Activated T-helper 1 cell treated with anti-CD3 and anti-CD28 coated beads, Interleukin-12 subunit alpha, Interleukin-12 subunit beta, Interleukin-2, Interleukin-4 antibody, amounts not matched to agents 30 ng/mL and 10 ng/mL and 1 ng/mL, durations not matched to agents 14 hours and 24 hours and 36 hours (primary cell): ENCODE results near the gene FXYD4. TPM values are rescaled to one million over a fixed set of nuclear protein-coding genes. Genes with fewer than 3 reads are reported as not detected.

Source experiments
- DNase-seq: peaks from one replicate; pipeline ENCODE4 v3.0.0; 2021; ENCODE audit warnings: low spot score
- H3K27ac Mint-ChIP-seq: one replicate; pipeline ENCODE4 v1.8.0; 2021; ENCODE audit warnings: mild to moderate bottlenecking, mixed read lengths
- H3K27me3 Mint-ChIP-seq: one replicate; pipeline ENCODE4 v1.8.0; 2022; ENCODE audit warnings: mild to moderate bottlenecking, moderate library complexity, mixed read lengths; ENCODE audit not compliant: insufficient read depth
- H3K36me3 Mint-ChIP-seq: one replicate; pipeline ENCODE4 v1.8.0; 2021; ENCODE audit warnings: low read depth, mixed read lengths
- H3K4me1 Mint-ChIP-seq: one replicate; pipeline ENCODE4 v1.8.0; 2021; ENCODE audit warnings: low read depth, mixed read lengths
- H3K4me3 Mint-ChIP-seq: one replicate; pipeline ENCODE4 v1.8.0; 2021; ENCODE audit warnings: mild to moderate bottlenecking, moderate library complexity, mixed read lengths
- H3K9me3 Mint-ChIP-seq: one replicate; pipeline ENCODE4 v1.8.0; 2021; ENCODE audit warnings: mixed read lengths
- intact Hi-C: fragments of 100-400 bp; cut with micrococcal nuclease; formaldehyde crosslinking; loops from one replicate; pipeline ENCODE4 v1.15.1; 2024
- total RNA-seq: library from RNA; stranded (reverse); gene quantifications from 2 replicates; pipeline ENCODE4 v1.2.3, GENCODE V29; 2022

Gene FXYD4
- total RNA-seq, 1 donor from 2014 or later: 0.44 TPM

GRCh38 chr10:43350686-43351085 lies 20.8 kb upstream of the FXYD4 start:
- peaks cover 34% of the 10 kb centered on the region for H3K4me1 Mint-ChIP-seq
- no peak overlapping the region for H3K4me3 Mint-ChIP-seq
- no peaks in the 10 kb centered on the region for H3K9me3 Mint-ChIP-seq

GRCh38 chr10:43351301-43351700 lies 20.1 kb upstream of the FXYD4 start:
- peaks cover 40% of the 10 kb centered on the region for H3K4me1 Mint-ChIP-seq
- intact Hi-C loops: no loop called here
- no peak overlapping the region for H3K4me3 Mint-ChIP-seq
- peaks cover 8% of the 10 kb centered on the region for H3K36me3 Mint-ChIP-seq
- no peak overlapping the region for H3K27ac Mint-ChIP-seq
- H3K27me3 Mint-ChIP-seq: peaks cover 16% of the 10 kb centered on the region
- no peak for DNase-seq
- H3K9me3 Mint-ChIP-seq: no peaks in the 10 kb centered on the region

More at GRCh38 chr10:43350686-43351085, 20.8 kb upstream of the FXYD4 start:
- intact Hi-C loops: no loop called here
- peaks cover 16% of the 10 kb centered on the region for H3K27me3 Mint-ChIP-seq
- DNase-seq: no peak
- H3K36me3 Mint-ChIP-seq: peaks cover 4% of the 10 kb centered on the region
- H3K27ac Mint-ChIP-seq: no peak overlapping the region

DNA sequence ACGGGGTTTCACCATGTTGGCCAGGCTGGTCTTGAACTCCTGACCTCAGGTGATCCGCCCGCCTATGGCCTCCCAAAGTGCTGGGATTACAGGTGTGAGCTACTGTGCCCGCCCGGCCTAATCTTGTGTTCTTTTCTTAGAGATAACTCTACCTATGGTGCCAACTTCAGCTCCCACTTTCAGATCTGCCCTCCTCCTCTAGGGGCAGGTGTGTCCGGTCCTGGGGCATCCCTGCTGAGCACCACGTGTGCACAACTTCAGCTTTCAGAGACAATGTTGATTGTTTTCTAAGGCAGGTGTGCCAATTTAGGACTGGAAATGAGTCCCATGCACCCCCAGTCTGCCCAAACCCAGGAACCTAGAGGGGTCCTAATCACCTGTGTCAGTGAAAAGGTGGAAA lies 18.5 kb upstream of the FXYD4 start:
- intact Hi-C loops: no loop called here
- no peak overlapping the region for H3K4me3 Mint-ChIP-seq
- no peak for DNase-seq
- H3K36me3 Mint-ChIP-seq: peaks cover 8% of the 10 kb centered on the region
- peaks cover 42% of the 10 kb centered on the region for H3K4me1 Mint-ChIP-seq
- no peak overlapping the region for H3K27ac Mint-ChIP-seq
- no peaks in the 10 kb centered on the region for H3K9me3 Mint-ChIP-seq
- H3K27me3 Mint-ChIP-seq: peaks cover 16% of the 10 kb centered on the region

GRCh38 chr10:43353495-43354329 lies 17.7 kb upstream of the FXYD4 start:
- no peaks in the 10 kb centered on the region for H3K9me3 Mint-ChIP-seq
- H3K4me1 Mint-ChIP-seq: peaks cover 35% of the 10 kb centered on the region
- no peak for DNase-seq
- intact Hi-C loops: no loop called here
- peaks cover 5% of the 10 kb centered on the region for H3K36me3 Mint-ChIP-seq
- no peak overlapping the region for H3K27ac Mint-ChIP-seq
- H3K27me3 Mint-ChIP-seq: peaks cover 14% of the 10 kb centered on the region
- no peak overlapping the region for H3K4me3 Mint-ChIP-seq

DNA sequence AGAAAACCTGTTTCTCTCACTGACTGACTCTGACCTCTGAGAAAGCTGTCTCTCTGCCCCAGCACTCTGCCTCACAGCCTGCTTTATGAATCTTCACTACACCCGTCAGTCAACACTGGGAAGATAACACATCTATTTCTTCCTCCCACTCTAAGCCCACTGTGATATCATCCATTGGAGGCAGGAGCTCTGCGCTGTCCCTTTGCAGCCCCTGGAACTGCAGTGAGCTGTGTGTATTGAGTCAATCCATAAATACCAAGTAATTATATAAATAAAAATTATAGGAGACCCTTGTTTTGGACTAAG lies 17.2 kb upstream of the FXYD4 start:
- Mint-ChIP-seq H3K4me1 (peaks cover 32% of the 10 kb centered on the region), H3K4me3 (no peak overlapping the region), H3K36me3 (peaks cover 5% of the 10 kb centered on the region), H3K9me3 (no peaks in the 10 kb centered on the region), H3K27me3 (peaks cover 13% of the 10 kb centered on the region), H3K27ac (no peak overlapping the region)
- no peak for DNase-seq
- intact Hi-C loops: no loop called here

DNA sequence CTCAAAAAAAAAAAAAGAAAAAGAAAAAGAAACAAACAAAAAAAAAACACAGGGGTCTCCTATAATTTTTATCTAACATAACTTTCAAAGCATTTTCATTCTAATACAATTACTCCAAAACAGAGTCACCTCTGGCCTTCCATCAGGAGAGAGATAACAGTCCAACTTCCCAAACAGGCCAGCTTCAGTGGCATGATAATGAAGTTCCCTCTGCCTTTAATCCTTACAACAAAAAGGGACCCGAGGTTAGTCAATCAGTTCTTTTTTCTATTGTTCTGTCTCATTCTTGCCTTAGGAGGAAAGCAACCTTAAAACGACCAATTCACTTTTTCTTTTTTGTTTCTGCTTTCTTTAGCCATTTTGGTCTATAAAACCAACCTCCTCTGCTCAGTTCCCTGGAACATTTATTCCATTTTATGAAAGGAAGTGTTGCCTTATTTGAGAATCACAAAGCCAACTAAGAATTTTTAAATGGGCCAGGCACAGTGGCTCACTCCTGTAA lies 16.5 kb upstream of the FXYD4 start:
- H3K27ac Mint-ChIP-seq: no peak overlapping the region
- intact Hi-C loops: no loop called here
- no peaks in the 10 kb centered on the region for H3K9me3 Mint-ChIP-seq
- peaks cover 10% of the 10 kb centered on the region for H3K27me3 Mint-ChIP-seq
- H3K4me1 Mint-ChIP-seq: peaks cover 33% of the 10 kb centered on the region
- H3K4me3 Mint-ChIP-seq: no peak overlapping the region
- H3K36me3 Mint-ChIP-seq: peaks cover 5% of the 10 kb centered on the region
- DNase-seq: no peak

DNA sequence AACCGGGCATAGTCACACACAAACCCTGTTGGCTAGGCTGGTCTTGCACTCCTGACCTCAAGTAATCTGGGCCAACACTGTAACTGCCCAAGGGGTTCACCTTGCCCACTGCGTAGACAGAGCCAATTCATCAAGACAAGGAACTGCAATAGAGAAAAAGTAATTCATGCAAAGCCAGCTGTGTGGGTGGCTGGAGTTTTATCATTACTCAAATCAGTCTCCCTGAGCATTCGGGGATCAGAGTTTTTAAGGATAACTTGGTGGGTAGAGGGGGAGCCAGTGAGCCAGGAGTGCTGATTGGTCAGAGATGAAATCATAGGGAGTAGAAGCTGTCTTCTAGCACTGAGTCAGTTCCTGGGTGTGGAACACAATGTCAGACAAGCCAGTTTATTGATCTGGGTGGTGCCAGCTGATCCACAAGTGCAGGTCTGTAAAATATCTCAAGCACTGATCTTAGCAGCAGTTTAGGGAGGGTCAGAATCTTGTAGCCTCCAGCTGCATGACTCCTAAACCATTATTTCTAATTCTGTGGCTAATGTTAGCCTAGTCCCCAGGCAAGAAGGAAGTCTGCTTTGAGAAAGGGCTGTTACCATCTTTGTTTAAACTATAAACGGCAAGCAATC lies 15.6 kb upstream of the FXYD4 start:
- Mint-ChIP-seq H3K4me3 (peak overlapping the region; percentile 39), H3K4me1 (peaks cover 31% of the 10 kb centered on the region), H3K9me3 (no peaks in the 10 kb centered on the region), H3K36me3 (peaks cover 10% of the 10 kb centered on the region), H3K27me3 (peaks cover 2% of the 10 kb centered on the region), H3K27ac (peak overlapping the region; percentile 44)
- no peak for DNase-seq
- intact Hi-C loops: no loop called here

GRCh38 chr10:43360086-43360485 lies 11.3 kb upstream of the FXYD4 start:
- intact Hi-C loops: loop anchor here (5.0 kb wide), 3 partner anchors 223 to 808 kb away; partner anchors contain the start of gene CSGALNACT2
- H3K4me1 Mint-ChIP-seq: peaks cover 39% of the 10 kb centered on the region
- no peak for DNase-seq
- no peaks in the 10 kb centered on the region for H3K9me3 Mint-ChIP-seq
- H3K27ac Mint-ChIP-seq: peak overlapping the region; percentile 65
- peak overlapping the region; percentile 98 for H3K4me3 Mint-ChIP-seq
- peaks cover 15% of the 10 kb centered on the region for H3K36me3 Mint-ChIP-seq
- peaks cover 1% of the 10 kb centered on the region for H3K27me3 Mint-ChIP-seq

DNA sequence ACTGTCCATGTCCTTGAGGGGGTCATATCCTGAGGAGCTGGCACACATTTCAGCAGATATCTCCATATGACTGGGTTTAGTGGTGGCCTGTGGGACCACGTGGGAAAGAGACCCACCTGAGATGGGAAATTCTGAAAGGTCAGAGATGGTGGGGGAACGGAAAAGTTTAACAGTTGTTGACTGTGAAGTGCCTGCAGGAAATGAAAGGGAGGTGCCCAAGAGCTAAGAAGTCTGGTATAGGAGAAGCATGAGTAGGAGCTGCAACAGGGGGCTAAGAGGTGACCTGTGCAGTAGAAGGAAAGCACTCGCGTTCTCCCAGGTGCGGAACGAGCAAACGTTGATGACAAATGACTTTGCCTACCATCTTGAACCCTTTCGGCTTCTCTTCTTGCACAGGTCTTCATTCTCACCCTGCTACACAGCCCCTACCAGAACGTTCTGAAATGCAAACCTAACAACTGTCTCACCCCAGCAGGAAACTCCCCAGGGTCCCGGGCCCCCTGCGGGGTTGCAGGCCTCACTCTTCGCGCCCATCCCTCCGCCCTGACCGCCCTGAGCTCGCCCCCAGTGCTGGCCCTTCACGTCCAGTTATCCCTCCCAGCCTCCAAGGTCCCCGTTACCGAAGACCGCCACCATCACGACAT lies 9.8 kb upstream of the FXYD4 start:
- Mint-ChIP-seq H3K4me3 (peak overlapping the region; percentile 98), H3K27me3 (peaks cover 1% of the 10 kb centered on the region), H3K4me1 (peaks cover 26% of the 10 kb centered on the region), H3K27ac (peak overlapping the region; percentile 99), H3K36me3 (peaks cover 10% of the 10 kb centered on the region), H3K9me3 (no peaks in the 10 kb centered on the region)
- DNase-seq: peak; percentile 19
- intact Hi-C loops: loop anchor here (1.0 to 5.0 kb wide), 12 partner anchors 13 to 809 kb away; partner anchors contain the start of genes CSGALNACT2, ZNF32 and ZNF33B

DNA sequence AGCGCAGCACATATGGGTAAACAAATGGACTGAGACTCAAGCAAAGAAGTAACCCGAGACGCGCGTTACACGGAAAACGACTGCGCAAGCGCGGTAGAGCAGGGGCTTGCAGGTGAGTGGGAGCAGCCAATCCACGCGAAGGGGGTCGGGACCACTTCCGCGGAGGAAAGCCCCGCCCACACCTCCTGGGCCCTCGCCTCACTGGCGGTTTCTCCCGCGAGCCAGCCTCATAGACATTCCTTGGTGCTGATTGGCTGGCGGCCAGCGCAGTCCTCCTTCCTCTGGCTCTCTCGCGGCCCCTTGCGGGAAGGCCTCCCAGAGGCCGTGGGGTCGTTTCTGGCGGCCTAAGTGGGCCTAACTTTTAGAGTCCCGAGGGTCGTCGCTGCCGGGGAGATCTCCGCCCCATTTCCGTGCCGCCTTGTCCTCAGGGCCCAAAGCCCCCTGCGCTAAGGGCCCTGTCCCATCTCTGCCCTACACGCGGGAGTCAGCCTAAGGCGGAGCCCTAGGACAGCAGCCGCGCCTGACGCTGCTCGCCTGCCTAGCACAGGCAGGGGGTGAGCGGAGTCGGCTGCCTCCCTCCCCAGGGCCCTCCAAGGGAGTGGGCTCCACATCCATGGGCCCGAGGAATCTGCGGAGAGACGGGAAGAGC lies 9.1 kb upstream of the FXYD4 start:
- peak overlapping the region; percentile 99 for H3K27ac Mint-ChIP-seq
- no peaks in the 10 kb centered on the region for H3K9me3 Mint-ChIP-seq
- intact Hi-C loops: loop anchor here (1.0 to 5.0 kb wide), 12 partner anchors 14 to 810 kb away; partner anchors contain the start of genes CSGALNACT2, ZNF32 and ZNF33B
- H3K27me3 Mint-ChIP-seq: peaks cover 1% of the 10 kb centered on the region
- DNase-seq: peak; percentile 98
- H3K4me1 Mint-ChIP-seq: peaks cover 25% of the 10 kb centered on the region
- H3K4me3 Mint-ChIP-seq: peak overlapping the region; percentile 98
- peaks cover 10% of the 10 kb centered on the region for H3K36me3 Mint-ChIP-seq

DNA sequence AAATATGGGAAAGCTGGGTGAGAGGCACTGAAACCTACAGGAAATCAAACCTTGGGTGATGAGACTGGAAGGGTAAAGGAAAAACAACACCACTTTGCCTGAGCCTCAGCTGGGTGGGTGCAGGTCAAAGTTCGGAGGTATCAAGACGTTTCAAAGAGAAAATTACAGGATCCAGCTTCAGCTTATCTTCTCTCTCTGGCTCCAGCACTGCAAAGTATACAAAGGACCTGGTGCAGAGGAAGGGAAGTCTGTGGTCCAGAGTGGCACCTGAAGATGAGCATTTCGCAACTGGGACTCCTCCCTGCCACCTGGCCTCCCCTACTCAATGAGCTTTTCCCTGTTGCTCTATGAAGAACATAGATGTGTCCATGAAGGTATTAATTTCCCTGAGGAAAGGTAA lies 6.4 kb upstream of the FXYD4 start:
- H3K27ac Mint-ChIP-seq: no peak overlapping the region
- DNase-seq: no peak
- intact Hi-C loops: no loop called here
- no peak overlapping the region for H3K4me3 Mint-ChIP-seq
- peaks cover 1% of the 10 kb centered on the region for H3K27me3 Mint-ChIP-seq
- peaks cover 9% of the 10 kb centered on the region for H3K36me3 Mint-ChIP-seq
- H3K4me1 Mint-ChIP-seq: peaks cover 23% of the 10 kb centered on the region
- H3K9me3 Mint-ChIP-seq: no peaks in the 10 kb centered on the region

DNA sequence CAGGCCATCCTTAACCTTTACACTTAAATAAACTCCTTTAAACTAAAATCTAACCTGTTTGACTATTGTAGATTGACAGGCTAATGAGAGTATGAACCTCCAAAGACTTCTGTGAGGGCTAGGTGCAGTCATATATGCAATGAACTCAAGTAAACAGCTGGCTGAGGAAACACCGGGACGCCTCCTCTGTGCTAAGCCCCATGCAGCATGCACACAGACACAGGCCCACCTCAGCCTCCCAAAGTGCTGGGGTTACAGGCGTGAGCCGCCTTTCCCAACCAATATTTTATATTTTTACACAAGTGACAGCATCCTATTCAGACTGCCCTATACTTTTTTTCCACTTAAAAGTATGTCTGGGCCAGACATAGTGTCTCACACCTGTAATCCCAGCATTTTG lies 1.5 kb upstream of the FXYD4 start:
- intact Hi-C loops: no loop called here
- Mint-ChIP-seq H3K27me3 (no peaks in the 10 kb centered on the region), H3K9me3 (no peaks in the 10 kb centered on the region), H3K4me1 (no peaks in the 10 kb centered on the region), H3K36me3 (no peaks in the 10 kb centered on the region), H3K27ac (no peak overlapping the region), H3K4me3 (no peak overlapping the region)
- no peak for DNase-seq
